HepG2 (cell line): ENCODE data around the gene AP2B1. TPM values are rescaled to one million over a fixed set of nuclear protein-coding genes. Genes with fewer than 3 reads are reported as not detected.

Experiments
- ATAC-seq: fragments of 200-7000 bp; cut with Tn5 transposase; 3 replicates; pipeline ENCODE4 v1.9.1; 2020; ENCODE audit warnings: mild to moderate bottlenecking, moderate library complexity
- BruUV-seq: library from RNA; stranded (reverse); fragments of 400-500 nt; replicated peaks from 2 replicates; lab custom pipeline; 2021; lab: Mats Ljungman, UMichigan
- CTCF ChIA-PET: fragments of 300-600 bp; formaldehyde crosslinking; extraction: SDS; loops from one replicate; lab custom pipeline; 2021; ENCODE audit warnings: low total read pairs, inconsistent platforms, low intra/inter-chr PET ratio; lab: Yijun Ruan, JAX
- POLR2A ChIA-PET: fragments of 350-600 bp; sonication (Branson Sonifier 250); formaldehyde crosslinking; loops from one replicate; lab custom pipeline; 2020; ENCODE audit warnings: antibody characterized with exemption, inconsistent platforms; lab: Yijun Ruan, JAX
- DNase-seq: peaks from one replicate; pipeline ENCODE4 v3.0.0-alpha.2; 2015; ENCODE audit warnings: low spot score
- FAIRE-seq: peaks from 3 replicates; lab custom pipeline; 2011; peaks lifted over from hg19 to GRCh38; lab: Jason Lieb, UNC
- H2AFZ ChIP-seq: one replicate; pipeline ENCODE4 v1.6.1; 2011; ENCODE audit warnings: low read length, inconsistent platforms
- H3K27ac ChIP-seq: fragments of 300-600 bp; 3 replicates; pipeline ENCODE4 v1.8.0; 2011; ENCODE audit warnings: mixed run types, mild to moderate bottlenecking, mixed read lengths, low read length, inconsistent platforms; ENCODE audit not compliant: insufficient read depth; ENCODE audit errors: extremely low read length
- H3K27me3 ChIP-seq, 2 experiments: fragments of 200-600 bp in 1 of 2; 2 replicates in 1 of 2; 3 replicates in 1 of 2; pipeline versions ENCODE4 v1.6.0 to v1.8.0; 2011; ENCODE audit warnings: low read length in 2 of 2, mild to moderate bottlenecking in 2 of 2, moderate library complexity in 2 of 2, inconsistent platforms in 1 of 2; ENCODE audit not compliant: insufficient read depth in 2 of 2, control insufficient read depth in 1 of 2
- H3K36me3 ChIP-seq, 2 experiments: fragments of 200-600 bp in 1 of 2; replicated peaks in 1 of 2; 2 replicates in 1 of 2; 3 replicates in 1 of 2; pipeline versions ENCODE4 v1.5.1 to v1.8.0; 2011; ENCODE audit warnings: low read length in 2 of 2, inconsistent platforms in 1 of 2; ENCODE audit not compliant: insufficient read depth in 2 of 2, control insufficient read depth in 1 of 2
- H3K4me1 ChIP-seq: 2 replicates; pipeline ENCODE4 v1.5.1; 2012; ENCODE audit warnings: low read length, inconsistent platforms; ENCODE audit not compliant: insufficient read depth
- H3K4me2 ChIP-seq: 2 replicates; pipeline ENCODE4 v1.6.0; 2011; ENCODE audit warnings: low read depth, low read length, inconsistent platforms
- H3K4me3 ChIP-seq, 3 experiments: fragments of 200-600 bp in 1 of 3; sonication (generic), shearing (Covaris generic) in 1 of 3; replicated peaks in 1 of 3; 2 replicates each; pipeline ENCODE4 v1.5.1; 2011 to 2016; ENCODE audit warnings: low read length in 3 of 3, inconsistent platforms in 2 of 3, low read depth in 2 of 3, mild to moderate bottlenecking in 2 of 3, control low read depth in 1 of 3, mixed read lengths in 1 of 3; ENCODE audit not compliant: insufficient read depth in 1 of 3
- H3K79me2 ChIP-seq: one replicate; pipeline ENCODE4 v1.6.1; 2011; ENCODE audit warnings: low read length, inconsistent platforms; ENCODE audit not compliant: insufficient read depth
- H3K9ac ChIP-seq: 2 replicates; pipeline ENCODE4 v1.6.0; 2011; ENCODE audit warnings: mild to moderate bottlenecking, low read depth, low read length, inconsistent platforms; ENCODE audit not compliant: insufficient read depth
- H3K9me3 ChIP-seq: 2 replicates; pipeline ENCODE4 v1.5.1; 2012; ENCODE audit warnings: mild to moderate bottlenecking, low read length
- H4K20me1 ChIP-seq: 2 replicates; pipeline ENCODE4 v1.6.0; 2011; ENCODE audit warnings: inconsistent platforms, mild to moderate bottlenecking, low read length, moderate library complexity; ENCODE audit not compliant: insufficient read depth
- CENPBD1 ChIP-seq: sonication (generic); formaldehyde crosslinking; IDR thresholded peaks from 2 replicates; pipeline ENCODE4 v1.8.0; 2022; ENCODE audit warnings: missing genetic modification reagents, low read depth, mild to moderate bottlenecking, borderline replicate concordance
- DNMT3B ChIP-seq: conservative IDR thresholded peaks from 2 replicates; pipeline ENCODE4 v1.6.1; 2016; ENCODE audit warnings: missing biosample characterization, control low read depth
- NONO ChIP-seq, 2 experiments: fragments of 450-650 bp in 1 of 2; sonication (generic) in 1 of 2; formaldehyde crosslinking in 1 of 2; IDR thresholded peaks in 1 of 2; conservative IDR thresholded peaks in 1 of 2; 2 replicates each; pipeline versions ENCODE4 v1.6.1 to v1.8.0; 2017 to 2022; ENCODE audit warnings: mild to moderate bottlenecking in 1 of 2, missing genetic modification reagents in 1 of 2, moderate library complexity in 1 of 2
- RFX5 ChIP-seq: IDR thresholded peaks from 2 replicates; pipeline ENCODE4 v1.6.1; 2011; ENCODE audit warnings: low read depth, low read length, improper control_type of control experiment
- STAG1 ChIP-seq: sonication (generic); formaldehyde crosslinking; IDR thresholded peaks from 2 replicates; pipeline ENCODE4 v1.4.0; 2020; ENCODE audit warnings: missing genetic modification reagents
- TBP ChIP-seq: sonication (generic); formaldehyde crosslinking; IDR thresholded peaks from 2 replicates; pipeline ENCODE4 v1.5.0; 2020; ENCODE audit warnings: missing genetic modification reagents
- ZBTB42 ChIP-seq: sonication (generic); formaldehyde crosslinking; IDR thresholded peaks from 2 replicates; pipeline ENCODE4 v1.5.0; 2020; ENCODE audit warnings: mild to moderate bottlenecking, missing genetic modification reagents
- ZC3H4 ChIP-seq: sonication (generic); formaldehyde crosslinking; IDR thresholded peaks from 2 replicates; pipeline ENCODE4 v1.4.0; 2020; ENCODE audit warnings: missing genetic modification reagents, borderline replicate concordance
- ZNF281 ChIP-seq: sonication (generic); formaldehyde crosslinking; IDR thresholded peaks from 2 replicates; pipeline ENCODE4 v1.4.0; 2020; ENCODE audit warnings: missing genetic modification reagents, borderline replicate concordance
- WGBS: methylation state at CpG from one replicate; pipeline ENCODE4 v1.1.6; 2017; ENCODE audit warnings: low lambda C conversion rate; 5-methylcytosine and 5-hydroxymethylcytosine counted together
- in situ Hi-C: cut with HindIII; loops from 2 replicates; pipeline ENCODE4 v1.10.0; 2017; ENCODE audit warnings: low pct_unique_long_range_greater_than_20kb; ENCODE audit not compliant: extremely low pct_ligation_motif_present
- intact Hi-C: fragments of 100-400 bp; cut with micrococcal nuclease; formaldehyde crosslinking; loops from one replicate; pipeline ENCODE4 v1.10.0; 2022; ENCODE audit not compliant: unreplicated experiment
- polyA plus RNA-seq, 8 experiments: library from polyadenylated mRNA; depleted of rRNA in 3 of 8; stranded (reverse) in 7 of 8; unstranded in 1 of 8; fragments of >200 nt; fragmentation: Illumina TruSeq in 4 of 8; extraction: Trizol in 4 of 8; gene quantifications; 2 replicates each; pipeline versions ENCODE4 v1.2.1 to v1.2.3, GENCODE V29; 2011 to 2016; ENCODE audit warnings: low read depth in 4 of 8, missing spikeins in 1 of 8, mixed read lengths in 1 of 8; ENCODE audit not compliant: insufficient read depth in 1 of 8
- total RNA-seq, 5 experiments: library from RNA; depleted of rRNA; stranded (reverse); fragments of >200 nt; fragmentation: Illumina TruSeq; extraction: Trizol; gene quantifications; 2 replicates each; pipeline ENCODE4 v1.2.3, GENCODE V29; 2016; ENCODE audit warnings: low read depth in 1 of 5
- TF ChIP-seq, protein P1 (sequence below): IDR thresholded peaks from 2 replicates; pipeline ENCODE4 v1.6.1; 2012; ENCODE audit warnings: low read length, improper control_type of control experiment
- TF ChIP-seq, protein P2 (sequence below): sonication (generic); formaldehyde crosslinking; IDR thresholded peaks from 2 replicates; pipeline ENCODE4 v1.8.0; 2022; ENCODE audit warnings: mild to moderate bottlenecking, missing genetic modification reagents, moderate library complexity

AP2B1 gene
- total and polyA plus RNA-seq, 2 of the 13 experiments (the other 11 are each of a cell fraction or from before 2014, with no cell fraction given): 23.8 to 71.3 TPM

DNA sequence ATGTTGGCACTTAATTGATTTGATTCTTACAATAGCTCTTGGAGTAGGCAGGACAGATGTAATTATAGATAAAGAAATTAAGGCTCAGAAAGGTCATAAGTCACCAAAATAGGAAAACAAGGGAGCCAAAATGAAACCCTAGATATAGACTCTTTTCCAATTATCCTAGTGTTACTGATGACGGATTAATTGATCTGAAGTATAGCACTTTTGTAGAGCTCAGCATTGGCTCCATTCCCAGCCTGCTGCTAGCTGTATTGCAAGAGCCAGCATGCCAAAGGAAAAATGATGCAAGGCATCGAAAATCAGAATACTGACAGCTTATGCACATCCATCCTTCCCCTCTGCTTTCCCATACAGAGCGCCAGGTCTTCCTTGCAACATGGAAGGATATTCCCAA, 122.8 kb downstream of the AP2B1 start:
- in situ Hi-C loops: loop anchor here (25.0 kb wide), 1 partner anchor 102 kb away; the partner anchor contains the start of gene TAF15
- FAIRE-seq (no peak), DNase-seq (no peak), ATAC-seq (no peak)
- BruUV-seq: no TSS peak
- H3K4me1 ChIP-seq: peaks cover 32% of the 10 kb centered on the region
- H3K79me2 ChIP-seq: no peaks in the 10 kb centered on the region
- H4K20me1 ChIP-seq: 0 out of 2 replicates have a peak, but pooled peaks cover 4% of the 10 kb centered on the region
- 96% methylated on average over 3 of the region's 3 CpGs for WGBS
- no peak overlapping the region for H3K27ac ChIP-seq
- no peak for TF ChIP-seq CENPBD1
- TF ChIP-seq, protein P1, sequence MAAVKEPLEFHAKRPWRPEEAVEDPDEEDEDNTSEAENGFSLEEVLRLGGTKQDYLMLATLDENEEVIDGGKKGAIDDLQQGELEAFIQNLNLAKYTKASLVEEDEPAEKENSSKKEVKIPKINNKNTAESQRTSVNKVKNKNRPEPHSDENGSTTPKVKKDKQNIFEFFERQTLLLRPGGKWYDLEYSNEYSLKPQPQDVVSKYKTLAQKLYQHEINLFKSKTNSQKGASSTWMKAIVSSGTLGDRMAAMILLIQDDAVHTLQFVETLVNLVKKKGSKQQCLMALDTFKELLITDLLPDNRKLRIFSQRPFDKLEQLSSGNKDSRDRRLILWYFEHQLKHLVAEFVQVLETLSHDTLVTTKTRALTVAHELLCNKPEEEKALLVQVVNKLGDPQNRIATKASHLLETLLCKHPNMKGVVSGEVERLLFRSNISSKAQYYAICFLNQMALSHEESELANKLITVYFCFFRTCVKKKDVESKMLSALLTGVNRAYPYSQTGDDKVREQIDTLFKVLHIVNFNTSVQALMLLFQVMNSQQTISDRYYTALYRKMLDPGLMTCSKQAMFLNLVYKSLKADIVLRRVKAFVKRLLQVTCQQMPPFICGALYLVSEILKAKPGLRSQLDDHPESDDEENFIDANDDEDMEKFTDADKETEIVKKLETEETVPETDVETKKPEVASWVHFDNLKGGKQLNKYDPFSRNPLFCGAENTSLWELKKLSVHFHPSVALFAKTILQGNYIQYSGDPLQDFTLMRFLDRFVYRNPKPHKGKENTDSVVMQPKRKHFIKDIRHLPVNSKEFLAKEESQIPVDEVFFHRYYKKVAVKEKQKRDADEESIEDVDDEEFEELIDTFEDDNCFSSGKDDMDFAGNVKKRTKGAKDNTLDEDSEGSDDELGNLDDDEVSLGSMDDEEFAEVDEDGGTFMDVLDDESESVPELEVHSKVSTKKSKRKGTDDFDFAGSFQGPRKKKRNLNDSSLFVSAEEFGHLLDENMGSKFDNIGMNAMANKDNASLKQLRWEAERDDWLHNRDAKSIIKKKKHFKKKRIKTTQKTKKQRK: no peak
- TF ChIP-seq, all 625 proteins: peak for 0
- Histone ChIP-seq H2AFZ (no peak overlapping the region), H3K36me3 (peaks cover 4 to 27% of the 10 kb centered on the region in 2 experiments), H3K9me3 (no peaks in the 10 kb centered on the region), H3K4me3 (no peak overlapping the region), H3K4me2 (no peak overlapping the region), H3K9ac (no peak overlapping the region), H3K27me3 (no peaks in the 10 kb centered on the region)
- POLR2A ChIA-PET: no interaction called here
- intact Hi-C loops: no loop called here
- CTCF ChIA-PET: no interaction called here

DNA sequence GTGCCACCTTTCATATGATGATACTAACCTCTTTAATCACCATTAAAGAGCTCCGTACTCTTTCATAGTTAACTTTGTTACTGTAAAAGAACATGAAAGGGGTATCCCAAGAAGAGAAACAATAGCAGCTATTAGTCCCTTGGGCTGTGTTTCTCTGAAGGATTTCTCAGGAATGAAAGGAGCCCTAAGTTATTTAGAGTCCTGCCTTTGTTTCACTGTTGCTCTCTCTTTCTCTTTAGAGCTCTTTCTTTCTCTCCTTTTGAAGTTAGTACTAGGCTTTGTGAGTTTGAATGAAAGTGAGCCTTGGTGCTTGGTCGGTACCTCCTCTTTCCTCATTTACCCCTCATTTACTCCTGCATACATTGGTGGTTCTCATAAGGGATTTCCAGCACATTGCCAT, 123.8 kb downstream of the AP2B1 start:
- 0 out of 2 replicates have a peak, but pooled peaks cover 4% of the 10 kb centered on the region for H4K20me1 ChIP-seq
- peaks cover 4 to 29% of the 10 kb centered on the region in 2 experiments for H3K36me3 ChIP-seq
- H3K4me1 ChIP-seq: peaks cover 22% of the 10 kb centered on the region
- no peak overlapping the region for H3K9ac ChIP-seq
- H3K27me3 ChIP-seq: no peaks in the 10 kb centered on the region
- DNase-seq (no peak), ATAC-seq (no peak), FAIRE-seq (no peak)
- CTCF ChIA-PET: no interaction called here
- no TSS peak for BruUV-seq
- no peak overlapping the region for H3K4me3 ChIP-seq
- no peaks in the 10 kb centered on the region for H3K9me3 ChIP-seq
- in situ Hi-C loops (loop anchor here (25.0 kb wide), 1 partner anchor 101 kb away; the partner anchor contains the start of gene TAF15), intact Hi-C loops (no loop called here)
- POLR2A ChIA-PET: no interaction called here
- H2AFZ ChIP-seq: no peak overlapping the region
- H3K4me2 ChIP-seq: no peak overlapping the region
- 95% methylated on average over 2 of the region's 2 CpGs for WGBS
- H3K27ac ChIP-seq: no peak overlapping the region
- H3K79me2 ChIP-seq: no peaks in the 10 kb centered on the region
- TF ChIP-seq ZNF281 (CRISPR knock-in tag): no peak
- TF ChIP-seq ZC3H4 (CRISPR knock-in tag): no peak
- TF ChIP-seq STAG1: no peak
- no peak for TF ChIP-seq RFX5
- no peak for TF ChIP-seq TBP (CRISPR knock-in tag)
- no peak for TF ChIP-seq ZBTB42 (CRISPR knock-in tag)
- no peak for TF ChIP-seq DNMT3B (CRISPR knock-in tag)
- TF ChIP-seq NONO (IDR thresholded peaks at IDR 0.05): no peak
- TF ChIP-seq NONO (CRISPR knock-in tag; conservative IDR thresholded peaks at IDR 0.05): no peak
- TF ChIP-seq, protein P2, sequence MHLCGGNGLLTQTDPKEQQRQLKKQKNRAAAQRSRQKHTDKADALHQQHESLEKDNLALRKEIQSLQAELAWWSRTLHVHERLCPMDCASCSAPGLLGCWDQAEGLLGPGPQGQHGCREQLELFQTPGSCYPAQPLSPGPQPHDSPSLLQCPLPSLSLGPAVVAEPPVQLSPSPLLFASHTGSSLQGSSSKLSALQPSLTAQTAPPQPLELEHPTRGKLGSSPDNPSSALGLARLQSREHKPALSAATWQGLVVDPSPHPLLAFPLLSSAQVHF (CRISPR knock-in tag): no peak
